ENCODE results near the gene FXR2.

- TF ChIP-seq NFYB (IDR thresholded peaks at IDR 0.05; ENCODE audit: extremely low read depth, insufficient read length), result no peak
- TF ChIP-seq, protein P1, sequence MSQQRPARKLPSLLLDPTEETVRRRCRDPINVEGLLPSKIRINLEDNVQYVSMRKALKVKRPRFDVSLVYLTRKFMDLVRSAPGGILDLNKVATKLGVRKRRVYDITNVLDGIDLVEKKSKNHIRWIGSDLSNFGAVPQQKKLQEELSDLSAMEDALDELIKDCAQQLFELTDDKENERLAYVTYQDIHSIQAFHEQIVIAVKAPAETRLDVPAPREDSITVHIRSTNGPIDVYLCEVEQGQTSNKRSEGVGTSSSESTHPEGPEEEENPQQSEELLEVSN (IDR thresholded peaks at IDR 0.05; ENCODE audit: borderline replicate concordance in 1 of 2, extremely low read depth in 1 of 2, insufficient read depth in 1 of 2, insufficient read length in 1 of 2, low read depth in 1 of 2, low read length in 1 of 2, poor library complexity in 1 of 2, severe bottlenecking in 1 of 2), result no peak
These were observed 19.7 kb upstream of the FXR2 start for GRCh38 chr17:7634384-7634783.

All from K562 (cell line).